Central memory CD8-positive, alpha-beta T cell (primary cell): Measurements from ENCODE around the gene RBM4B.

Experiments
- ATAC-seq: fragments of 150-1000 bp; cut with Tn5 transposase; replicated peaks from 2 replicates; pipeline ENCODE4 v1.10.0; 2022; ENCODE audit warnings: mild to moderate bottlenecking, moderate FRiP score, moderate number of reproducible peaks; ENCODE audit not compliant: poor library complexity, severe bottlenecking; ENCODE audit errors: extremely low read depth
- DNase-seq, 2 donors: peaks; one replicate each; pipeline ENCODE4 v3.0.0; 2021; ENCODE audit warnings: low spot score in 2 of 2
- H3K27ac Mint-ChIP-seq: one replicate; pipeline ENCODE4 v1.8.0; 2022; ENCODE audit warnings: low read depth, mild to moderate bottlenecking, moderate library complexity, mixed read lengths
- H3K27me3 Mint-ChIP-seq: one replicate; pipeline ENCODE4 v1.8.0; 2022; ENCODE audit warnings: mixed read lengths
- H3K36me3 Mint-ChIP-seq: one replicate; pipeline ENCODE4 v1.8.0; 2022; ENCODE audit warnings: mild to moderate bottlenecking, moderate library complexity, mixed read lengths; ENCODE audit not compliant: insufficient read depth
- H3K4me1 Mint-ChIP-seq: one replicate; pipeline ENCODE4 v1.8.0; 2022; ENCODE audit warnings: mixed read lengths
- H3K4me3 Mint-ChIP-seq: one replicate; pipeline ENCODE4 v1.8.0; 2022; ENCODE audit warnings: mild to moderate bottlenecking, moderate library complexity, mixed read lengths
- H3K9me3 Mint-ChIP-seq: one replicate; pipeline ENCODE4 v1.8.0; 2022; ENCODE audit warnings: mixed read lengths

RBM4B gene

DNA sequence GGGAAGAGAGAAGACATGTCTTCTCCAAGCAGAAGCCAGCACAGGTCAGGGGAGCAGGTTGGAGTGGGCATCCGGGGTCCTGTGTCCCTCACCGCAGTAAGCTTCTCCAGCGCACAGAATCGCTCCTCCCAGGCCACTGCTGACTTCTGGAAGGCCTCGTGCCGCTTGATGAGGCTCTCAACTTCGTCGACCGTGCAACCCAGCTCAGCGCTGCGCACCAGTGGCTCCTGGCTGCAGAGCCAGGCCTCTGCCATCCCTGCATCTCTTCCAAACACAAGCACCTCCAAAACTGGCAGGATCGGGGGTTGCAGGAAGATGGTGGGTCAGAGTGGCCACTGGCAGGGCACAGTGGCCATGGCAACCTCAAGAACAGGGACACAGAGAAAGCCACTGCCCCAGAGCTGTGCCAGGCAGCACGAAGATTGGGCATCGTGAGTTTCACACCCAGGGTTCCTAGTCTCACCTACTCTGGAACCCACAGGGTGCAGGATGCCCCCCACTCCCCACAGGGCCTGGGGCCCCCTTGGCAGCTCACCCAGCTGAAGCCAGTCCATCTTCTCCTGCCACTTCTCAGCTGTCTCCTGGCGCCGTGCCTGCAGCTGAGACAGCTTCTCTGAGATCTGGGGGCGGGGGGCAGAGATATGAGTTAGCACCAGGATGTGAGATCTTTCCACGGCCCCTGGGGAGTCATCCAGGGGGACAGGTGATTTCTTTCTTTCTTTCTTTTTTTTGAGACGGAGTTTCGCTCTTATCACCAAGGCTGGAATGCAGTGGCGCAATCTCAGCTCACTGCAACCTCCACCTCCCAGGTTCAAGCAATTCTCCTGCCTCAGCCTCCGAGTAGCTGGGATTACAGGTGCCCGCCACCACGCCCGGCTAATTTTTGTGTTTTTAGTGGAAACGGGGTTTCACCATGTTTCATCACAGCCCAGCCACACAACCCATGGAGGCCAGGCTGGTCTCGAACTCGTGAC, 11.2 kb upstream of the RBM4B start:
- Mint-ChIP-seq H3K4me1 (no peaks in the 10 kb centered on the region), H3K36me3 (peaks cover 2% of the 10 kb centered on the region), H3K4me3 (no peak overlapping the region), H3K27me3 (peaks cover 18% of the 10 kb centered on the region), H3K27ac (no peak overlapping the region), H3K9me3 (no peaks in the 10 kb centered on the region)
- DNase-seq = no peak
- ATAC-seq = no peak

DNA sequence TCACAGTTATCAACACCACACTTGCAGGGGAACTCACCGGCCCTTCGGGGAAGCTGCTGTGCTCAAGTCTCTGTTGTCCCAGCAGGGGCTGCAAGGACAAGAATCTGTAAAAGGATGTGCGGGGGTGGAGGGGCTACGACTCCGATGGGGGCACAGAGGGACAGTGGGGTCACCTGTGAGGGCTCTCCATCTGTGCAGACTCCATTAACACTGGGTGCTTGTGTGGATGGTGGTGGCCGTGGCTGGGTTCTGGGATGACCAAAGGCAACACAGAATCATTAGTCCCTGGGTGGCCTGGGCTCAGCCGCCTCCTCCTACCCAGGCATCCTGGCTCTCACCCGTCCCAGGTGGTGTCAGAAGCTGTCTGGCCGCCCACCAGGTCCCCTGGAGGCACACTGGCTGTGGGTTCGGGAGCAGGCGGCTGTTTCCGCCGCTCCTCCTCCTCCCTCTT, 10.2 kb upstream of the RBM4B start:
- Mint-ChIP-seq H3K27ac (no peak overlapping the region), H3K4me3 (no peak overlapping the region), H3K4me1 (no peaks in the 10 kb centered on the region), H3K27me3 (peaks cover 9% of the 10 kb centered on the region), H3K9me3 (no peaks in the 10 kb centered on the region), H3K36me3 (peaks cover 2% of the 10 kb centered on the region)
- DNase-seq (no peak), ATAC-seq (no peak)

- no peak for DNase-seq
- Mint-ChIP-seq H3K4me3 (no peak overlapping the region), H3K27me3 (peaks cover 9% of the 10 kb centered on the region), H3K27ac (no peak overlapping the region), H3K36me3 (peaks cover 2% of the 10 kb centered on the region), H3K9me3 (no peaks in the 10 kb centered on the region), H3K4me1 (no peaks in the 10 kb centered on the region)
- ATAC-seq = no peak
These were observed 9.4 kb upstream of the RBM4B start for GRCh38 chr11:66686801-66687750.

- Mint-ChIP-seq H3K4me1 (no peaks in the 10 kb centered on the region), H3K4me3 (no peak overlapping the region), H3K27ac (no peak overlapping the region), H3K27me3 (peaks cover 9% of the 10 kb centered on the region), H3K9me3 (no peaks in the 10 kb centered on the region), H3K36me3 (peaks cover 2% of the 10 kb centered on the region)
- no peak for ATAC-seq
- no peak for DNase-seq
These were observed 8.6 kb upstream of the RBM4B start for GRCh38 chr11:66686100-66686785.

DNA sequence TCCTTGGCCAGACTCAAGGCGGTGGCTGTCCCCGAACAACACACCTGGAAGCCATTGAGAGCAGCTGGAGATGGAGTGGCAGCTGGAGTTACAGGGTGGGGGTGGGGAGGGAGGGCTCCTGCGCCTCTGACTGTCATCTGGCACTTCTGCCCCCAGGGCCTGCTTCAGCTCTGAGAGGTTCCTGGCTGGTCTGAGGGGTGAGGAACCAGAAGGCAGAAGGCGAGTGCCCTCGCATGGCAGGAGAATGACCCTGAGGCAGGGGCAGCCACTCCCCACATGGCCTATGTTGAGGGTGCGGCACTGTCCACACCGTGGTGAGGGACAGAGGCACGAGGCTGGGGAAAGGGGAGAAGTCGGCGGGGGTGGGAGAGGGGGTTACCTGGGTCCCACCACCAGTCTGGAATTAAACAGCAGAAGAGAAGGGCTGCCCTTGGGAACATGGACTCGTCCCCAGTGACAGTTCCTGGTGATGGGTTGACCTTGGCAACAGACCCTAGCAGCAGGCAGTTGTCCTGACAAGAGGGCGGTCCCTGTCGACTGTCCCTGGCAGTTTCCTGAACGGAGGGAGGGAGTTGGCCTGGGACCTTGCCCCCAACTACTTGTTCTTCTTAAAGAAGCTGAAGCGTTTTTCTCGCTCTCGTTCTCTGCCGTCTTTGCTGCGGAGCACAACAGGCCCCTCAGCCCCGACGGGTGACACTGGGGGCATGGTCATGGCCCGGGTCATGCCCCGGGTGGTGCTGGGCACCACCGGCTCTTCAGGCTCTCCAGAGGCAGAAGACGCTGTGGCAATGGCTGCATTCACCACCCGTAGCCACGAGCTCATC, 7.8 kb upstream of the RBM4B start:
- Mint-ChIP-seq H3K36me3 (peaks cover 2% of the 10 kb centered on the region), H3K4me1 (no peaks in the 10 kb centered on the region), H3K27ac (no peak overlapping the region), H3K4me3 (no peak overlapping the region), H3K9me3 (no peaks in the 10 kb centered on the region), H3K27me3 (peaks cover 9% of the 10 kb centered on the region)
- DNase-seq (no peak), ATAC-seq (no peak)

GRCh38 chr11:66684635-66685034, 6.9 kb upstream of the RBM4B start:
- ATAC-seq = no peak
- H3K9me3 Mint-ChIP-seq = no peaks in the 10 kb centered on the region
- no peaks in the 10 kb centered on the region for H3K36me3 Mint-ChIP-seq
- no peak for DNase-seq
- H3K4me1 Mint-ChIP-seq = no peaks in the 10 kb centered on the region
- peaks cover 7% of the 10 kb centered on the region for H3K27me3 Mint-ChIP-seq
- H3K27ac Mint-ChIP-seq = no peak overlapping the region
- H3K4me3 Mint-ChIP-seq = no peak overlapping the region

GRCh38 chr11:66683877-66684276, 6.2 kb upstream of the RBM4B start:
- Mint-ChIP-seq H3K36me3 (no peaks in the 10 kb centered on the region), H3K4me1 (no peaks in the 10 kb centered on the region), H3K27me3 (no peaks in the 10 kb centered on the region), H3K4me3 (no peak overlapping the region), H3K27ac (no peak overlapping the region), H3K9me3 (no peaks in the 10 kb centered on the region)
- DNase-seq (no peak), ATAC-seq (no peak)

DNA sequence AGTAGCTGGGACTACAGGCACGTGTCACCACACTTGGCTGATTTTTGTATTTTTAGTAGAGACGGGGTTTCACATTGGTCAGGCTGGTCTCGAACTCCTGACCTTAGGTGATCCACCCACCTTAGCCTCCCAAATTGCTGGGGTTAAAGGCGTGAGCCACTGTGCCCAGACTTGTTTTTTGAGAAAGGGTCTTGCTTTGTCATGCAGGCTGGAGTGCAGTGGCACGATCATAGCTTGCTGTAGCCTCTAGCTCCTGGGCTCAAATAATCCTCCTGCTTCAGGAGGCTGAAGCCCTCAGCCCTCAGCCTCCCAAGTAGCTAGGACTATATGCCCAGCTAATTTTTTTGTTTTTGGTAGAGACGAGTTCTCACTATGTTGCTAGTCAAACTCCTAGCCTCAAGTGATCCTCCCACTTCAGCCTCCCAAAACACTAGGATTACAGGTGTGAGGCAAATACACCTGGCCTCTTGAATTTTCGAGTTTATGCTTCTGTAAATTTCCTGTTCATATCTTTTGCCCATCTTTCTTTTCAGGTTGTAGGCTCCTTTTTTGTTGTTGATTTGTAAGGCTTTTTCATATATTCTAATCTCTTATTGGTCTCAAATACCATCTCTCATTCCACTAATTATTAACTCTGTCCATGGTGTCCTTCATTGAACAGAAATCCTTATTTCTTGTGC, 3.4 kb upstream of the RBM4B start:
- no peaks in the 10 kb centered on the region for H3K27me3 Mint-ChIP-seq
- H3K4me1 Mint-ChIP-seq = peaks cover 24% of the 10 kb centered on the region
- no peaks in the 10 kb centered on the region for H3K9me3 Mint-ChIP-seq
- H3K36me3 Mint-ChIP-seq = peaks cover 11% of the 10 kb centered on the region
- H3K4me3 Mint-ChIP-seq = no peak overlapping the region
- no peak for ATAC-seq
- no peak overlapping the region for H3K27ac Mint-ChIP-seq
- DNase-seq = no peak

DNA sequence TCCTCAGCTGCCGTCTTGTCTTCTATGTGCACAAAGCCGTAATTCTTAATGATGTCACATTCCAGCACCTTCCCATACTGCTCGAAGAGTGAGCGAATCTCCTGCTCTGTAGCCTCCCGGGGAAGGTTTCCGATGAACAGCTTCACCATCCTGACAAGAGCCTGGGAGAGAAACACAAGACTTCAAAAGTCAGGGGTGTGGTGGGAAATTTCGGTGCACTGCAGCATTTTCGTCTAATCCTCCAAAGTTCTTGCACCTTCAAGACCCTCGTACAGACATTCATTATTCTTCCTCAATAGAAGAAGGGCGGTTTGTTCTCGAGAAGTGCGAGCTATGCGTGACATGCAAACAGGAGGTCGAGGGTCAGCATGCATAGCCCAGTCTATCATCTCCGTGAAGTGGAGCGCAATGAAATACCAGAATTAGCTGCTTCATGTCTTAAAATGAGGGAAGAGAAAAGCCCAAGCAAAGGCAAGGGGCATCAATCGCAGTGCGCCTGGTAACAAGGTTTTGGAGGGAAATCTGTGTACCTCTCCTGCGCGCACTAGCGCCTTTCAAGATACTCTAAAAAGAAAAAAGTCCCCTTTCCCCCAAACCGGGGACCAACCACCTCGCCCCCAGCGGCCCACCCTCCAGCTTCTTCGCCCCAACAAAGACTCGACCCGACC, 622 bp downstream of the RBM4B start:
- H3K27me3 Mint-ChIP-seq = no peaks in the 10 kb centered on the region
- peaks cover 43% of the 10 kb centered on the region for H3K4me1 Mint-ChIP-seq
- H3K36me3 Mint-ChIP-seq = peaks cover 15% of the 10 kb centered on the region
- peak overlapping the region; percentile 98 for H3K4me3 Mint-ChIP-seq
- H3K27ac Mint-ChIP-seq = peak overlapping the region; percentile 99
- H3K9me3 Mint-ChIP-seq = no peaks in the 10 kb centered on the region
- DNase-seq = no peak
- no peak for ATAC-seq

DNA sequence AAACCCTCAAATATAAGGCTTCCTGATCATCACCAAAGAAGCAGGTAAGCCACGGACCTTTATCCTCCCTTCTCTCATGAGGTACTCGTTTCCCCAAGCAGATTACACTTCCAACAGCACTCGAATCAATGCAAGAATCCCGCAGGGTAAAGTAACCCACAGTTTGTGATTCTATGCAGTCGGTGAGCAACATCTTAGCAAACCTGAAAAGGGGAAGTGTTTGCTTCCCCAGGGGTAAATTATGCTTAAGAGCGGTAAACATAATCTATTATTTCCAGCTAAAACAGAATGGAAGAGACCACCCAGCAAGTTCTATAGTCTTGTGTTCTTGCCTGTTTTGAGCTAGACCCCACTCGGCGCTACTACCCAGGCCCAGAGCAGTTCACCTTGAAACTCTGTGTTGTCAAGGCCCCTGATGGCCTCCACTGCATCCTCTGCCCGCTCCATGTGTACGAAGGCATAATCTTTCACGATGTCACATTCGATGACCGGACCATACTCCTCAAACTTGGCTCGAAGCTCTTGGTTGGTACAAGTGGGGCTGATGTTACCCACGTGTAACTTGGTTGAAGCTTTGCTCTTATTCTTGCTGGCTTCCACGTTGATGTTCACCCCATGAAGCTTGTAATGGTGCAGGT, 1.3 kb downstream of the RBM4B start:
- DNase-seq = no peak
- peak overlapping the region; percentile 98 for H3K4me3 Mint-ChIP-seq
- H3K9me3 Mint-ChIP-seq = no peaks in the 10 kb centered on the region
- H3K27me3 Mint-ChIP-seq = no peaks in the 10 kb centered on the region
- H3K27ac Mint-ChIP-seq = peak overlapping the region; percentile 99
- H3K36me3 Mint-ChIP-seq = peaks cover 15% of the 10 kb centered on the region
- H3K4me1 Mint-ChIP-seq = peaks cover 43% of the 10 kb centered on the region
- ATAC-seq = no peak
